ENCODE results near the gene HSPA9.

Gene HSPA9

GRCh38 chr5:138595180-138595795, 20.1 kb upstream of the HSPA9 start:
- no peak for DNase-seq

GRCh38 chr5:138594305-138595058, 19.3 kb upstream of the HSPA9 start:
- no peak for DNase-seq

- DNase-seq, result no peak
These were observed 13.0 kb upstream of the HSPA9 start for GRCh38 chr5:138588013-138588788.

- DNase-seq, result no peak
These were observed 10.0 kb upstream of the HSPA9 start for GRCh38 chr5:138585157-138585556.

- DNase-seq, result no peak
These were observed 8.9 kb upstream of the HSPA9 start for GRCh38 chr5:138583984-138584637.

- no peak for DNase-seq
These were observed 7.8 kb upstream of the HSPA9 start for GRCh38 chr5:138582959-138583358.

GRCh38 chr5:138580777-138581176, 5.6 kb upstream of the HSPA9 start:
- DNase-seq, result no peak

GRCh38 chr5:138580001-138580400, 4.8 kb upstream of the HSPA9 start:
- DNase-seq, result no peak

GRCh38 chr5:138579517-138579863, 4.3 kb upstream of the HSPA9 start:
- DNase-seq, result no peak

GRCh38 chr5:138577452-138577851, 2.3 kb upstream of the HSPA9 start:
- no peak for DNase-seq

GRCh38 chr5:138574744-138575193, 432 bp downstream of the HSPA9 start:
- DNase-seq, result peak; percentile 52

GRCh38 chr5:138573949-138574670, 1.1 kb downstream of the HSPA9 start:
- no peak for DNase-seq

GRCh38 chr5:138573223-138573622, 2.0 kb downstream of the HSPA9 start:
- no peak for DNase-seq

GRCh38 chr5:138570871-138571270, 4.3 kb downstream of the HSPA9 start:
- DNase-seq, result no peak

GRCh38 chr5:138569782-138570181, 5.4 kb downstream of the HSPA9 start:
- no peak for DNase-seq

- DNase-seq, result no peak
These were observed 7.0 kb downstream of the HSPA9 start for GRCh38 chr5:138568061-138568824.

- no peak for DNase-seq
These were observed 8.4 kb downstream of the HSPA9 start for GRCh38 chr5:138566792-138567191.

GRCh38 chr5:138565100-138565821, 9.9 kb downstream of the HSPA9 start:
- no peak for DNase-seq

- DNase-seq, result no peak
These were observed 11.0 kb downstream of the HSPA9 start for GRCh38 chr5:138564242-138564641.

GRCh38 chr5:138563340-138564118, 11.7 kb downstream of the HSPA9 start:
- no peak for DNase-seq
